GM12891 (cell line): ENCODE measurements around the gene KRTAP12-1.

ENCODE experiments used
- POLR2A ChIP-seq: IDR thresholded peaks from 2 replicates; pipeline ENCODE4 v1.6.1; 2011; ENCODE audit warnings: low read depth, low read length, control low read depth
- POLR2AphosphoS5 ChIP-seq: IDR thresholded peaks from 2 replicates; pipeline ENCODE4 v1.6.1; 2011; ENCODE audit warnings: low read depth, low read length, control low read depth
- TAF1 ChIP-seq: IDR thresholded peaks from 2 replicates; pipeline ENCODE4 v1.6.1; 2011; ENCODE audit warnings: low read depth, low read length, control low read depth

- no peak for TF ChIP-seq POLR2AphosphoS5
- no peak for TF ChIP-seq POLR2A
- no peak for TF ChIP-seq TAF1
These were observed 48.0 kb upstream of the KRTAP12-1 start for GRCh38 chr21:44730028-44730395.
